GM12801 (cell line): ENCODE measurements around the gene PLXNC1.

Source experiments
- CTCF ChIP-seq: IDR thresholded peaks from one replicate; pipeline ENCODE4 v1.5.1; 2011; ENCODE audit warnings: control low read depth; ENCODE audit not compliant: insufficient read length; ENCODE audit errors: extremely low read depth

Gene PLXNC1

GRCh38 chr12:94290353-94290752 is 142.0 kb downstream of the PLXNC1 start:
- no peak for TF ChIP-seq CTCF

- no peak for TF ChIP-seq CTCF
These were observed 148.8 kb downstream of the PLXNC1 start for GRCh38 chr12:94297096-94297699.

GRCh38 chr12:94297876-94298505 is 149.6 kb downstream of the PLXNC1 start:
- no peak for TF ChIP-seq CTCF

- no peak for TF ChIP-seq CTCF
These were observed 151.5 kb downstream of the PLXNC1 start for GRCh38 chr12:94299846-94300245.

GRCh38 chr12:94304012-94304411 is 155.6 kb downstream of the PLXNC1 start:
- no peak for TF ChIP-seq CTCF

- TF ChIP-seq CTCF, result no peak
These were observed 156.2 kb downstream of the PLXNC1 start for GRCh38 chr12:94304566-94305061.

GRCh38 chr12:94305130-94305957 is 157.0 kb downstream of the PLXNC1 start:
- no peak for TF ChIP-seq CTCF
